B cell (primary cell): ENCODE data around the gene ODF2.

ENCODE experiments used
- EZH2 ChIP-seq: IDR thresholded peaks from 2 replicates; pipeline ENCODE4 v1.6.1; 2012; ENCODE audit warnings: borderline replicate concordance, low read depth, mild to moderate bottlenecking, moderate library complexity, low read length; ENCODE audit not compliant: insufficient read depth, poor library complexity, severe bottlenecking
- TF ChIP-seq, protein P1 (sequence below): fragments of 200-600 bp; IDR thresholded peaks from one replicate; pipeline ENCODE4 v1.8.0; 2022; ENCODE audit warnings: antibody characterized with exemption, mild to moderate bottlenecking

DNA sequence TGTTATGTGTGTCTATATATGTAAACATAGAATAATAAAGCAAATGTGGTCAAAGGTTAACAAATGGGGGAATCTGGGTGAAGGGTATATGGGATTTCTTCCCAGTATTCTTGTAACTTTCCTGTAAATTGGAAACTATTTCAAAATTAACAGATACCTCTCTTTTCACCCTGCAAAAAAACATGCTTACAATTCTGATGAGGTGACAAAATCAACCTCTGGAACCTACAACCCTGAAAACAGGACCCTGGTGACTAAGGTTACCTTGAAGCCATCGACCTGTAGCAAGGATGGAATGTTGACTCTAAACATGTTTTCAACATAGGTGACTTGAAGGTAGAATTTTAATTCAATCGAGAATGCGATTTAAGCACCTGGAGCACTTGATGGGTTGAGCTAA is 90.7 kb downstream of the ODF2 start:
- TF ChIP-seq, protein P1, sequence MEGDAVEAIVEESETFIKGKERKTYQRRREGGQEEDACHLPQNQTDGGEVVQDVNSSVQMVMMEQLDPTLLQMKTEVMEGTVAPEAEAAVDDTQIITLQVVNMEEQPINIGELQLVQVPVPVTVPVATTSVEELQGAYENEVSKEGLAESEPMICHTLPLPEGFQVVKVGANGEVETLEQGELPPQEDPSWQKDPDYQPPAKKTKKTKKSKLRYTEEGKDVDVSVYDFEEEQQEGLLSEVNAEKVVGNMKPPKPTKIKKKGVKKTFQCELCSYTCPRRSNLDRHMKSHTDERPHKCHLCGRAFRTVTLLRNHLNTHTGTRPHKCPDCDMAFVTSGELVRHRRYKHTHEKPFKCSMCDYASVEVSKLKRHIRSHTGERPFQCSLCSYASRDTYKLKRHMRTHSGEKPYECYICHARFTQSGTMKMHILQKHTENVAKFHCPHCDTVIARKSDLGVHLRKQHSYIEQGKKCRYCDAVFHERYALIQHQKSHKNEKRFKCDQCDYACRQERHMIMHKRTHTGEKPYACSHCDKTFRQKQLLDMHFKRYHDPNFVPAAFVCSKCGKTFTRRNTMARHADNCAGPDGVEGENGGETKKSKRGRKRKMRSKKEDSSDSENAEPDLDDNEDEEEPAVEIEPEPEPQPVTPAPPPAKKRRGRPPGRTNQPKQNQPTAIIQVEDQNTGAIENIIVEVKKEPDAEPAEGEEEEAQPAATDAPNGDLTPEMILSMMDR, result no peak
- no peak for TF ChIP-seq EZH2
